Testis (tissue), 3 donors: ENCODE data around the gene ZDHHC8. TPM values are rescaled to one million over a fixed set of nuclear protein-coding genes. Genes with fewer than 3 reads are reported as not detected.

Experiments
- DNase-seq: peaks from one replicate; pipeline ENCODE4 v3.0.0-alpha.2; 2019
- H3K27ac ChIP-seq, 2 donors: fragments of 200-600 bp; sonication (generic); one replicate each; pipeline ENCODE4 v1.5.1; 2019
- H3K27me3 ChIP-seq: fragments of 200-600 bp; sonication (generic); one replicate; pipeline ENCODE4 v1.5.1; 2019
- H3K36me3 ChIP-seq: fragments of 200-600 bp; sonication (generic); one replicate; pipeline ENCODE4 v1.5.1; 2017; ENCODE audit warnings: low read depth; ENCODE audit errors: missing control alignments
- H3K4me1 ChIP-seq: fragments of 200-600 bp; sonication (generic); one replicate; pipeline ENCODE4 v1.5.1; 2019
- H3K4me3 ChIP-seq, 2 donors: fragments of 200-600 bp; sonication (generic); one replicate each; pipeline ENCODE4 v1.5.1; 2017 to 2019
- H3K9me3 ChIP-seq: fragments of 200-600 bp; sonication (generic); one replicate; pipeline ENCODE4 v1.5.1; 2017
- CTCF ChIP-seq, 3 experiments: fragments of 450-650 bp in 2 of 3; fragments of 200-600 bp in 1 of 3; sonication (generic) in 1 of 3; IDR thresholded peaks; one replicate each; pipeline ENCODE4 v1.5.1; 2016 to 2019; ENCODE audit warnings: antibody characterized with exemption in 3 of 3, mild to moderate bottlenecking in 2 of 3, moderate library complexity in 1 of 3
- POLR2A ChIP-seq: fragments of 450-650 bp; IDR thresholded peaks from one replicate; pipeline ENCODE4 v1.6.1; 2017; ENCODE audit warnings: antibody characterized with exemption, mild to moderate bottlenecking, moderate library complexity
- WGBS, 2 donors: methylation state at CpG; one replicate each; pipeline ENCODE4 v1.1.5; 2018; 5-methylcytosine and 5-hydroxymethylcytosine counted together
- intact Hi-C: fragments of 100-400 bp; cut with DNase I; formaldehyde crosslinking; loops from one replicate; pipeline ENCODE4 v1.15.1; 2023; ENCODE audit warnings: low total_unique reads
- polyA plus RNA-seq: library from polyadenylated mRNA; stranded (reverse); fragments of 350-450 nt; fragmentation: Illumina TruSeq; extraction: RNeasy Lipid Tissue Mini Kit (QIAGEN cat#74804); gene quantifications from one replicate; pipeline ENCODE4 v1.2.3, GENCODE V29; 2014; ENCODE audit warnings: low read depth, low replicate concordance; ENCODE audit not compliant: insufficient read depth
- total RNA-seq, 2 donors: library from RNA; depleted of rRNA; stranded (reverse); fragments of >200 nt; gene quantifications; one replicate each; pipeline ENCODE4 v1.2.3, GENCODE V29; 2016

The ZDHHC8 gene
- total and polyA plus RNA-seq, 3 donors from 2014 or later, result 34.0 to 44.0 (median 40.9) TPM

GRCh38 chr22:20088263-20088648 is 43.3 kb upstream of the ZDHHC8 start:
- no peak for TF ChIP-seq POLR2A
- no peak for TF ChIP-seq CTCF (IDR thresholded peaks at IDR 0.05)
- Histone ChIP-seq H3K4me3 (no peak overlapping the region), H3K9me3 (no peaks in the 10 kb centered on the region), H3K27ac (no peak overlapping the region), H3K27me3 (no peaks in the 10 kb centered on the region), H3K36me3 (no peaks in the 10 kb centered on the region), H3K4me1 (peaks cover 18% of the 10 kb centered on the region)
- WGBS, 2 donors, result 87 to 90% methylated on average over 8 of the region's 8 CpGs
- intact Hi-C loops, result no loop called here
- DNase-seq, result no peak

- no peaks in the 10 kb centered on the region for H3K36me3 ChIP-seq
- no peaks in the 10 kb centered on the region for H3K27me3 ChIP-seq
- intact Hi-C loops, result no loop called here
- H3K4me1 ChIP-seq, result peaks cover 8% of the 10 kb centered on the region
- no peak for DNase-seq
- WGBS, 2 donors, result 93 to 97% methylated on average over 16 to 17 of the region's 17 CpGs
- TF ChIP-seq CTCF (IDR thresholded peaks at IDR 0.05) (no peak), POLR2A (no peak)
- no peak overlapping the region for H3K4me3 ChIP-seq
- no peaks in the 10 kb centered on the region for H3K9me3 ChIP-seq
- H3K27ac ChIP-seq, result no peak overlapping the region
Measured at GRCh38 chr22:20089226-20089976, 42.2 kb upstream of the ZDHHC8 start.

- H3K9me3 ChIP-seq, result no peaks in the 10 kb centered on the region
- H3K27me3 ChIP-seq, result no peaks in the 10 kb centered on the region
- H3K36me3 ChIP-seq, result no peaks in the 10 kb centered on the region
- intact Hi-C loops, result no loop called here
- 92 to 96% methylated on average over 11 of the region's 11 CpGs for WGBS, 2 donors
- no peak for TF ChIP-seq CTCF (IDR thresholded peaks at IDR 0.05)
- TF ChIP-seq POLR2A, result no peak
- peaks cover under 1% of the 10 kb centered on the region for H3K4me1 ChIP-seq
- DNase-seq, result no peak
- H3K27ac ChIP-seq, result no peak overlapping the region
- H3K4me3 ChIP-seq, result no peak overlapping the region
Measured at GRCh38 chr22:20089977-20090729, 41.5 kb upstream of the ZDHHC8 start.

- Histone ChIP-seq H3K9me3 (no peaks in the 10 kb centered on the region), H3K36me3 (no peaks in the 10 kb centered on the region), H3K4me1 (no peaks in the 10 kb centered on the region), H3K27me3 (no peaks in the 10 kb centered on the region), H3K4me3 (no peak overlapping the region), H3K27ac (no peak overlapping the region)
- WGBS, 2 donors, result 91 to 92% methylated on average over 9 of the region's 9 CpGs
- TF ChIP-seq CTCF (IDR thresholded peaks at IDR 0.05) (no peak), POLR2A (no peak)
- no peak for DNase-seq
- intact Hi-C loops, result no loop called here
Measured at GRCh38 chr22:20090730-20091240, 40.8 kb upstream of the ZDHHC8 start.
